ENCODE measurements around the gene SCLT1.

- TF ChIP-seq EZH2 (IDR thresholded peaks at IDR 0.05; ENCODE audit: low read length, unreplicated experiment) (no peak), EZH2phosphoT487 (IDR thresholded peaks at IDR 0.05; ENCODE audit: borderline replicate concordance, low read length) (no peak)
- TF ChIP-seq, protein P1, sequence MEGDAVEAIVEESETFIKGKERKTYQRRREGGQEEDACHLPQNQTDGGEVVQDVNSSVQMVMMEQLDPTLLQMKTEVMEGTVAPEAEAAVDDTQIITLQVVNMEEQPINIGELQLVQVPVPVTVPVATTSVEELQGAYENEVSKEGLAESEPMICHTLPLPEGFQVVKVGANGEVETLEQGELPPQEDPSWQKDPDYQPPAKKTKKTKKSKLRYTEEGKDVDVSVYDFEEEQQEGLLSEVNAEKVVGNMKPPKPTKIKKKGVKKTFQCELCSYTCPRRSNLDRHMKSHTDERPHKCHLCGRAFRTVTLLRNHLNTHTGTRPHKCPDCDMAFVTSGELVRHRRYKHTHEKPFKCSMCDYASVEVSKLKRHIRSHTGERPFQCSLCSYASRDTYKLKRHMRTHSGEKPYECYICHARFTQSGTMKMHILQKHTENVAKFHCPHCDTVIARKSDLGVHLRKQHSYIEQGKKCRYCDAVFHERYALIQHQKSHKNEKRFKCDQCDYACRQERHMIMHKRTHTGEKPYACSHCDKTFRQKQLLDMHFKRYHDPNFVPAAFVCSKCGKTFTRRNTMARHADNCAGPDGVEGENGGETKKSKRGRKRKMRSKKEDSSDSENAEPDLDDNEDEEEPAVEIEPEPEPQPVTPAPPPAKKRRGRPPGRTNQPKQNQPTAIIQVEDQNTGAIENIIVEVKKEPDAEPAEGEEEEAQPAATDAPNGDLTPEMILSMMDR (conservative IDR thresholded peaks at IDR 0.05; ENCODE audit: low read depth, low read length) = no peak
Observed at GRCh38 chr4:129136433-129136832, 43.1 kb upstream of the SCLT1 start.

Data from PC-3 (cell line).